ENCODE results near the gene C2CD4A. TPM values are rescaled to one million over a fixed set of nuclear protein-coding genes. Genes with fewer than 3 reads are reported as not detected.
"Not testable (repeated sequence)": the region's sequence is repeated elsewhere in the genome, so short reads cannot be mapped to it uniquely, and the experiment has no call there.

The C2CD4A gene, protein sequence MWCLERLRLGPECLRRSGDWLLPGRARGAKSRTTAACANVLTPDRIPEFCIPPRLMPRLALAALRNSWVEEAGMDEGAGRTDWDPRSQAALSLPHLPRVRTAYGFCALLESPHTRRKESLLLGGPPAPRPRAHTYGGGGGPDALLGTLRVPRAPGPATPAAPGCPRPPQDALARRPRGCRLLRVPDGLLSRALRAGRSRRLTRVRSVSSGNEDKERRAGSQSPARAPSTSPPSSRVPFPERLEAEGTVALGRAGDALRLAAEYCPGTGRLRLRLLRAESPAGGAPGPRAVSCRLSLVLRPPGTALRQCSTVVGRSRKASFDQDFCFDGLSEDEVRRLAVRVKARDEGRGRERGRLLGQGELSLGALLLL
- not detected in 2 replicates for total RNA-seq (2014; rRNA removed; shearing (Covaris generic))
- polyA plus RNA-seq (2015; cell fraction: cytosol; rRNA removed), result not detected in 2 replicates
- polyA plus RNA-seq (2015; cell fraction: nucleus; rRNA removed), result not detected in 2 replicates

DNA sequence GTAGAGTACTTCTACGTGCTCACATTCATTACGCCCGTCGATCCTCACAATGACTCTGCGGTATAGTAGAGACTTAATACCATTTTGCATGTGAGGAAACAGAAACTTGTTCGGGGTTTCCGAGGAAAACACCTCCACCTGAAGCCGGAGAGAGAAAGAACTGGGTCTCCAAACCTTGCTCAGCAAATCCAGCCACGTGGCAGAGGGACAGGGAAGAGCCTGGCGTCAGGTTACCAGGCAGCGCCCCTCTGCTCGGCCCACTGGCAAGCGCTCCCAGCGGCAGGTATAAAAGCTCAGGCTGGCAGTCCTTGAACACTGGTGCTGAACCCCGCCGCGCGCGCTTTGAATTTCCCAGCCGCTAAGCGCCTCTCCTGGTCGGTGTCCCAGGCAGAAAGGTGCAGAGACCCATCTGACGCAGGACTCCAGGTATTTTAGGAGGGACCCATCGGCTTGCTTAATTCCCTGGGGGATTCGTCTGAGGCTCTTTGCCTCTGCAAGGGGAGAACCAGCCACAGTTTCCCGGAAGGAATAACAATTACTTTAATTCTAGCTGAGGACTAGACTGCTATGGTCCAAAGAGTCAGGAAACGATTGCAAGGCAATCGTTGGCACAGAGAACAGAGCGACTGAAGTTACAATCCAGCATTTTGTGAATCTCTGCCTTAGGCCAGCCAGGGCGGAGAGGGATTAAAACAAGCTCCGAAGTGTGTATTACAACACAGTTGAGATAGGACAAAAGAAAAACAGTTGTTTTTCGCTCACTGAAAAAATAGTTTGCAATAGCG is at the start of gene C2CD4A:
Gene C2CD4A (plus strand): TSS at position 315 of the 785 bp plus-strand sequence. CDS start 637 bp downstream, outside the sequence.
- in situ Hi-C loops (cut with HindIII; ENCODE audit: low pct_unique_long_range_greater_than_20kb, low sequenced_read_pairs), result no loop called here
- DNase-seq (ENCODE audit: low read depth, low spot score), result no peak

DNA sequence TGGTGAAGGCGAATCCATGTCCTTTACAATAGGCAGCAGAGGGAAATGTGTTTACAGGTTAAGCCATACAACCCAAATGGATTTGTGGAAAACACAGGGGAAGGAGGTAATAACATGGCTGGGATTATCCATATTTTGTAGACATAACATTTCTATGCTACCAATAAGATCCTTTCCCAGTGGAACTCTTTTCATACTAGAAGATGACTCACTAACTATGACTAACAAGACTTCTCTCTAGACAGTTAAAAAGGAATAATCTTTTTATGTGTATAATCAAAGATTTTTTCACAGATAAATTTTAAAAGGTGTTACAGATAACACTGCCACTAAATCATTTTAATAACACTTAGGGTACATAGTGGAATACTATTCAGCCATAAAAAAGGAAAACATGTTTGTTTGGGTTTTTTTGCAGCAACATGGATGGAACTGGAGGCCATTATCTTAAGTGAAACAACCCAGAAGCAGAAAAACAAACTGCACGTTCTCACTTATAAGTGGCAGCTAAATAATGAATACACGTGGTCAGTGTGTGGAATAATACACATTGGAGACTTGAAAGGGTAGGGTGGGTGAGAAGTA is 46.1 kb upstream of the C2CD4A start:
- DNase-seq (ENCODE audit: low read depth, low spot score), result no peak
- in situ Hi-C loops (cut with HindIII; ENCODE audit: low pct_unique_long_range_greater_than_20kb, low sequenced_read_pairs), result no loop called here

DNA sequence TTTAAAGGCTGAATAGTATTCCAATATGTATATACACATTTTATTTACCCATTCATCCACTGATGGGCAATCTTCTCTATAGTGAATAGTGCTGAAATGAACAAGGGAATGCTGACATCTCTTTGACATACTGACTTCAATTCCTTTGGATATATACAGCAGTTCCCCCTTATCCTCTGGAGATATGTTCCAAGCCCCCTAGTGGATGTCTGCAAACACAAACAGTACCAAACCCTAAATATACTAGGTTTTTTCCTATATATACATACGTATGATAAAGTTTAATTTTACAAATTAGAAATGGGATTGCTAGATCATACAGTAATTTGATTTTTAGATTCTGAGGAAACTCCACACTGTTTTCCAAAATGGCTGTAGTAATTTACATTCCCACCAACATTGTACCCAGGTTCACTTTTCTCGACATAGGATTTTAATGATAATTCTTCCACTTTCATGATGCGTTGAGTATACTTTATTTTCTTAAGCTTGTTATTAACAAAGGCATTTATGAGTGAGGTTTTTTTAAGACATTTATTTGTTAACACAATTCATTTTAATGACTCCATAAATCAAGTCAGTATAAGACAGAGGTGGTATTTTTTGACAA is 44.7 kb upstream of the C2CD4A start:
- in situ Hi-C loops (cut with HindIII; ENCODE audit: low pct_unique_long_range_greater_than_20kb, low sequenced_read_pairs), result no loop called here

DNA sequence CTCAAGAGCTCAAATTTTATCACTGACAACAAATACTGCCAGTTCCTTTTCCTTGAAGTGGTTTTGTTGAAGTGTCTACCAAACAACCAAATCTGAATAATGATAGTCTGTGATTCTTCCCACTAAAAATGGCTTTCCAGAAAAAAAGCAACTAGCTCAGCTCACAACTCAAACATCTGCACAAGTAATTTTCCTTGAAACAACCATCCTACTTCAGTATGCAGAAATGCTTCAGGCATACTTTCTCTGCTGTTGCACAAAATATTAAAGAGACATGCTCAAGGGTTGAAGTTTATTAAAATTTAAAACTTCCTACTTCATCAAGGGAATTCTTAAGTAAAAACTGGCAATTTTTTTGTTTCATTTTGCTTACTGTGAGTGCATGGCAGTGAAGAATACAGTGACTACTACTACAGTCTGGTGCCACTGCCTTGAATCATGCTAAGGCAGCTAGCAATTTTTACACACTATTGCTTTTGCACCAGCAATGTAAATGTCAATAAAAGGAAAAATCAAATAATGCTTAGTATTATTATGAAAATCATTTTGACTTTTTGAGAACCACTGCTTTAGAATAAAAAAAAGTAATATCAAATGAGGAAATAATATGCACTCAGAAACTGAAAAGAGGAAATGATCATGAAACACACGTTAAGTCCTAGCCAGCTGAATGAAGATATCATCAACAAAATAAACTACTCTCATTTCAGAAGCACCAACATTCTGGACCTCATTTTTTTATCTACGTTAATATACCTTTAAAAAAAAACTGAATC is 40.1 kb upstream of the C2CD4A start:
- in situ Hi-C loops (cut with HindIII; ENCODE audit: low pct_unique_long_range_greater_than_20kb, low sequenced_read_pairs), result no loop called here

More for the DNA sequence above, 44.7 kb upstream of the C2CD4A start:
- peak; percentile 48 for DNase-seq (ENCODE audit: low read depth, low spot score)

DNA sequence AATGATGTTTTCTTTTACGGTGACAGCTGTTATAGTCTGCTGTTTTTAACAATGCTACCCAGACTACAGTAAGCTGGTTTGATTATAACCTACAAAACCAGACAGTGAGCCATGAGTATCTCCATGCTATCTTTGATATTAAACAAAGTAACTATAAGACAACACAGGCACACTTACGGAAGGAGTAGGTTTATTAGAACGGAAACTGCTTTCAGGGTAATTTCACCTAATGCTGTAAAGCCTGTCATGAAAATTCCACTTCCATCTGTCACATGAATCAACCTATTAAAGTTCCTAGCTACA is 39.6 kb upstream of the C2CD4A start:
- no peak for DNase-seq (ENCODE audit: low read depth, low spot score)
- in situ Hi-C loops (cut with HindIII; ENCODE audit: low pct_unique_long_range_greater_than_20kb, low sequenced_read_pairs), result no loop called here

More for the DNA sequence above, 40.1 kb upstream of the C2CD4A start:
- DNase-seq (ENCODE audit: low read depth, low spot score), result no peak

DNA sequence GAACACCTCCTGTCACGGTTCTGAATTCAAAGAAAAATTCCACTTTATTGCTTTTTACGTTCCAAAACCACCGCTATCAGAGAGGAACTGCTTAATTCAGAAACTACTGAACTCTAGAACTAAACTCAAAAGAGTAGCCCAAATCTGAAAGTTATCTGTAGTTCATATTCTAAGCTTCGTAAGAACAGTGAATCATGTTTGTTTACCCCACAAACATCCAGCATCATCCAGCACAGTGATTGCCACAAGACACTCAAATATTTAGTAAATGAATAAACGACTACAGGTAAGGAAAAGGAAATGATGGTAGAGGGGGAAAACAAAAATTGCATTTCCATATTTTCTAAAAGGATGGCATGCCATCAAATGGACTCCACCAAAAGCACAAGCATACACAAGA is 38.9 kb upstream of the C2CD4A start:
- in situ Hi-C loops (cut with HindIII; ENCODE audit: low pct_unique_long_range_greater_than_20kb, low sequenced_read_pairs), result no loop called here
- DNase-seq (ENCODE audit: low read depth, low spot score), result no peak

DNA sequence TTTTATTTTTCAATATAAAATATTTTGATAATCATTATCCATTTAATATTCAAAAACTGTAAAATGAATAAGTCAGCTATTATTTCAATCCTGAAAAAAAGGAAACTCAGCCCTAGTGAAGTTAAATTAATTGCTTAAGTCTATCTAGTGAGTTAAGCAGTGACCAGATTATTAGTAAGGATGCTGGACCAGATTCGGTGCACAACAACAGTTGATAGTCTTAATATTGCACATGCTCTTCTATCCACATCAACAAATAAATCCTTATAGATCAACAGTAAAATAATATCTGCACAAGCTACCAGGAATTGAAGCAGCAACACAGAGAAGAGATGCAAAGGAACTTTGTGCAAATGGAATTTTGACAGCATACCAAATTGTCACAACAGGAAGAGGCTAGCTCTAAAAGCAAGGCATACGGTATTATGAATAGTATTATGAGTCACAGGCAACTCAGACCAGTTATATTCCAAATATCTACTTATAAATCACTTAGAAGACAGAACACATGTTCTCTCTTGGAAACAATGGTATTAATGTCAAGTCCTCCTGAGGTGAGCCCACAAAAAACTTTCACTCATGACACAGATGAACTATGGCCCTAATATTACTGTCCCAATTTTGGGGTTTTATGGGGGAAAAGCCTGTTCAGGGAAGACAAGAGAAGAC is 31.4 kb upstream of the C2CD4A start:
- in situ Hi-C loops (cut with HindIII; ENCODE audit: low pct_unique_long_range_greater_than_20kb, low sequenced_read_pairs), result no loop called here
- no peak for DNase-seq (ENCODE audit: low read depth, low spot score)

DNA sequence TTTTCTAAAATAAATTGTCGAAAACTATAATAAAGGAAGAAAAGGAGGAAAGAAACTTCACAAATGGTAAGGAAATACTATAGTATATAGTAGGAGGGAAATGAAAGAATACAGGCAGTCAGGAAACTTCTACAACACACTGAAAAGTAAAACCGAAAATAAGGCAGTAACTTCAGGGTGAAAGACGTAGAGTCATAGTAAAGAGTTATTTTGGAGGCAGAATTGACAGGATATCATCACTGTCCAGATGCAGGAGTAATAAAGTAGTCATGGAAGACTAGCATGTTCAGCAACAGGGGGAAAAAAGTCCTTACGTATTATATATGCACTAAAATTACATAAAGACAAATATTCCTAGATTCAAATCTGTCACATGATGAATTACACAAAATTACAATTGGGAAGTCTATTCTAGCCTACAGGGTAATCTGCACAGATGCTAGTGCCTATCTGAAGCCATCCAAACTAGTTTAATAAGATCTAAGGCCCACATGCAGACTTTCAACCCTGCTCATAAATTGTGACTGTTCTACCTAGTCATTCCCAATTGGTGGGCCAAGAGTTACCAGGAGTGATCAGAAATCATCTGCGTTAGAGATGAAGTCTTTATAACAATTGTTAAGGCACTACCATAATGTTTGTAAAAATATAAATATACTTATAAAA is 20.6 kb upstream of the C2CD4A start:
- in situ Hi-C loops (cut with HindIII; ENCODE audit: low pct_unique_long_range_greater_than_20kb, low sequenced_read_pairs), result no loop called here

DNA sequence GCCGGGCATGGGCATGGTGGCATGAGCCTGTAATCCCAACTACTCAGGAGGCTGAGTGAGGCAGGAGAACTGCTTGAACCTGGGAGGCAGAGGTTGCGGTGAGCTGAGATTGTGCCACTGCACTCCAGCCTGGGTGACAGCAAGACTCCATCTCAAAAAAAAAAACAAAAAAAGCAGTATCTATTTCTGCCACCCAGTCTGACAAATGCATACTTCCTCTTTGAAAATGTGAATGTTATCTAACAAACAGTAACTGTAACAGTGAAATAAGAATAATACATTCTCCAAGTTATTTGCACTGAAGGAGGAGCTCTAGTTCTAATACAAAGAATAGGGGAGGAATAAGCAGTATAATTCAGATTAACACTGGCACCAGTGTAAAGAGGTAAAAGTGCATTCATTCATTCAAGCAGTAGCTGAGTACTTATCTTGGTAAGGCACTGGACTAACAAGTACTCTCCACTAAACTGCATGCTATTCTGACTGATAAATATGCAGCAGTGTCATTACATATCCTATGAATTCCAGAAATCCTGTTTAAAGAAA is 19.4 kb upstream of the C2CD4A start:
- no peak for DNase-seq (ENCODE audit: low read depth, low spot score)
- in situ Hi-C loops (cut with HindIII; ENCODE audit: low pct_unique_long_range_greater_than_20kb, low sequenced_read_pairs), result no loop called here

More for the DNA sequence above, 20.6 kb upstream of the C2CD4A start:
- no peak for DNase-seq (ENCODE audit: low read depth, low spot score)

DNA sequence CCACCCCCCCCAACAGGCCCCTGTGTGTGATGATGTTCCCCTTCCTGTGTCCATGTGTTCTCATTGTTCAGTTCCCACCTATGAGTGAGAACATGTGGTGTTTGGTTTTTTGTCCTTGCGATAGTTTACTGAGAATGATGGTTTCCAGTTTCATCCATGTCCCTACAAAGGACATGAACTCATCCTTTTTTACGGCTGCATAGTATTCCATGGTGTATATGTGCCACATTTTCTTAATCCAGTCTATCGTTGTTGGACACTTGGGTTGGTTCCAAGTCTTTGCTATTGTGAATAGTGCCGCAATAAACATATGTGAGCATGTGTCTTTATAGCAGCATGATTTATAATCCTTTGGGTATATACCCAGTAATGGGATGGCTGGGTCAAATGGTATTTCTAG is 18.5 kb upstream of the C2CD4A start:
- in situ Hi-C loops (cut with HindIII; ENCODE audit: low pct_unique_long_range_greater_than_20kb, low sequenced_read_pairs); DNase-seq (ENCODE audit: low read depth, low spot score): not testable (repeated sequence)

DNA sequence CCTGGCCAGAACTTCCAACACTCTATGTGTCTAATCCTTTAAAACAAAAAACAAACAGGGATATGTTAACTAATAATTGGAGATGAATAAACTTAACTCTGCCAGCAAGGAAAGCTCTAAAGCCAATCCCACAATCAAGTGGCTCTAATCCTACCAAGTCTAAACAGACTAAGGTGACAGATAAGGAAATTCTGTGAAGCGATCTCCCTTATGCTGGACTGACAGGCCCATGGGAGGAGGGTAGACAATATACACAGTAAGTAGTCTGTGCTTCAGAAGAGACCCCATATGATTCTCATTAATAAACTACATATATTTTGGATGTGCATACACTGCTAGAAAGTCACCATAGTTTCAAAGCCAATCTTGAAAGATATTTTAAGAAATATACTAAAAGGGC is 16.7 kb upstream of the C2CD4A start:
- in situ Hi-C loops (cut with HindIII; ENCODE audit: low pct_unique_long_range_greater_than_20kb, low sequenced_read_pairs), result no loop called here

DNA sequence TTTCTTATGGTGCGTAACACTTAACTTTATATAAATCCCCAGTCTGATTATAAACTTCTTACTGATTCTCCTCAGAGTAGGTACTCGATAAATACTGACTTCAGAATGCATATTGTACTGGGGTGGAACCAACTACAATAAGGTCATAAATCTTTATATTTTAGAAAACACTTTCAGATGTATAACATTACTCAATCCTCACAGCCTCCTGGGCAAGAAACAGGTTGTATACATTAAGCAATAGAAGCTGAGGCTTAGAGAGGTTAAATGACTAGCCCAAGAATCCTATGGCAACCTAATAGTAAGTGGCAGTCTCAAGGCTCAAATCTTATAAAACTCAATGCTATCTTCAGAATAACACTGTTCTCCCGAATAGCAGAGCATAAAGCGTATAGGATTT is 15.6 kb upstream of the C2CD4A start:
- in situ Hi-C loops (cut with HindIII; ENCODE audit: low pct_unique_long_range_greater_than_20kb, low sequenced_read_pairs), result no loop called here
- DNase-seq (ENCODE audit: low read depth, low spot score), result no peak

More for the DNA sequence above, 16.7 kb upstream of the C2CD4A start:
- DNase-seq (ENCODE audit: low read depth, low spot score), result no peak

DNA sequence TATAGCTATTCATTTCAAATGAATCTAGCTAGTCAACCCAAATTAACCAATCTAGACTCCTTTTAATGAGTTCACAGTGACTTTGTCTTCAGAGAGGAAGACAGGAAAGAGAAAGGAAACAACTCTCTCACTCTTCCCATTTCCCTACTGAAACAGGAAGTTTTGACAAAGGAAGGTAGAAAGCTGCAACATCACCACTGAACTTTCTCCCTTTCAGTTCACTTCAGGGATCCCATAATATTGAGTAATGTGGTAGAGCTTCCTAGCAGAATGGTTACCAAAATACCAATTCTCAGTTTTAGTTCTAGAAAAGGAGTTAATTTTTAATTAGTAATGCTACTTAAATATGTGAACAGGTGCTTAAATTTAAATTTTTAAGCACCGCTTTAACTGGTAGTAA is 14.1 kb upstream of the C2CD4A start:
- DNase-seq (ENCODE audit: low read depth, low spot score), result no peak
- in situ Hi-C loops (cut with HindIII; ENCODE audit: low pct_unique_long_range_greater_than_20kb, low sequenced_read_pairs), result no loop called here

DNA sequence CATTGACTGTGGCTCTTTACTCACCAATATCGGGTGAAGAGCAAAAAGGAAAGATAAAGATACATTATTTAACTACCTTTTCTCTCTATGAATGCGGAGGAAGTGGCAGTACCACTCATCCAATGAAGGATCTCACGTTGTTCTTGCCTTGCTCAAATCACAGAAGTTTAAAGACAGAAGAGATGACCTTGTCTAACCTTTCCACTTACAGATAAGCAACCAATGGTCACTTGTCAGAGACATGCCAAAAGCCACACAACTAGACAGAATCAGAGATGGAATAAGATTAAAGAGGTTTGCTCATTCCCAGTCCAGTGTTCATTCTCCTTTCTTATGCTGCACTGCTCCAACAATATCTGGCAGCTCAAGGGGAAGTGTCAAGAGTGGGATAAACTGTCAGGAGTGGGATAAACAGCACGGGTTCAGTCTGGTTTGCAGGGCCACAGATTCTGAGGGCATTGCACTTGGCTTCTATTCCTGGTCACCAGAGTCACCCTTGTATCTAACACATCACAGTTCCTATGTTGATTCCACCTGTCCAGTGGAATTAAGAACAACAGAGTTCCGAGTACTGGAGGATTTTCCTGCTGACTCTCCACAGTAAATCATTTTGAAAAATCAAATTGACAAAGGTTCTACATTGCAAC is 13.2 kb upstream of the C2CD4A start:
- in situ Hi-C loops (cut with HindIII; ENCODE audit: low pct_unique_long_range_greater_than_20kb, low sequenced_read_pairs), result no loop called here

DNA sequence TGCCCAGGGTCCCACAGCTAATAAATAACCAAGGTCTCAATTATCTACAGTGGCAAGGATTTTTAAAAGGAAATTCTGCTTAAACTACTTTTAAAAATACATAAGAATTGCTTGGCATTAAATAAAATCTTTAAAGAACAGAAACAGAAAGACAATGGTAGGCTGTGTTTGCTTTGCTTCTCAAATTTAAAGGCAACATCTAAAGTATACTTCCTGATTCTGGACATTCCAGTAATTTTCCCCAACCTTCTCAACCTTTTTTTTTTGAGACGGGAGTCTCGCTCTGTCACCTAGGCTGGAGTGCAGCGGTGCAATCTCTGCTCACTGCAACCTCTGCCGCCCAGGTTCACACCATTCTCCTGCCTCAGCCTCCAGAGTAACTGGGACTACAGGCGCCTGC is 11.8 kb upstream of the C2CD4A start:
- in situ Hi-C loops (cut with HindIII; ENCODE audit: low pct_unique_long_range_greater_than_20kb, low sequenced_read_pairs), result no loop called here
- DNase-seq (ENCODE audit: low read depth, low spot score), result no peak

More for the DNA sequence above, 13.2 kb upstream of the C2CD4A start:
- no peak for DNase-seq (ENCODE audit: low read depth, low spot score)
